ENCODE measurements around the gene TNK1.
"Not testable (repeated sequence)": the region's sequence is repeated elsewhere in the genome, so short reads cannot be mapped to it uniquely, and the experiment has no call there.

TNK1 gene

DNA sequence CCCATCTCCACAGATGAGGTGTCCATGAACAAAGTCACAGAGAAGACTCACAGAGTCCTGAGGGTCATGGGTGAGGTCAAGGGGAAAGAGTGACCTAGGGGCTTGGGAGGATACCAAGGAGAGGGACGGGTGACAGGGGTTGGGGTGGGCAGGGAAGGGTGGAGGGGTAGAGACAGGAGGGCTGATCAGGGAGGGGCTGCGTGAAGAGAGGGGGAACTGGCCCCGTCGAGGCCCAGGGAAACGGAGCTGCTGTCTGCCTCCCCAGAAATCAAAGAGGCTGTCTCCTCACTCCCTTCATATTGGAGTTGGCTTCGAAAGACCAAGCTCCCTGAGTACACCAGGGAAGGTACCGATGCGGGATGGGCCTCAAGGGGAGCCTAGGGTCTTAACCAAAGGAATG is 25.3 kb upstream of the TNK1 start:
- DNase-seq: no peak

DNA sequence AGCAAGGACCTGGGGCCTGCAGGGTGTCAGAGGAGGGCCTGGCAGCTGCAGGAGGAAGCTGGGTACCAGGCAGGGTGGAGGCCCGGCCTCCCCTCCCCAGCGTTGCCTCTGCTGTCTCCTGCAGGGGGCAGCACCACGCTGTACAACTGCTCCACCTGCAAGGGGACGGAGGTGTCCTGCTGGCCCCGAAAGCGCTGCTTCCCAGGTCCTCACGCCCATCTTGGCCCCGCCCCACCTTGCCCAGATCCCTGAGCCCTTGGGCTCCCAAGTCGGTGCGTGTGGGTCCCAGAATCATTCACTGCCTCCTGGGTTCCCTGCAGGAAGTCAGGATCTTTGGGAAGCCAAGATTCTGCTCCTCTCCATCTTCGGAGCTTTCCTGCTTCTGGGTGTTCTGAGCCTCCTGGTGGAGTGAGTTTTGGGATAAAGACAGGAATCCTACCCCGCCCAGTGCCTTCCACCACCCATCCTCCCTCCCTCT is 24.8 kb upstream of the TNK1 start:
- DNase-seq: peak; percentile 80 to 83

DNA sequence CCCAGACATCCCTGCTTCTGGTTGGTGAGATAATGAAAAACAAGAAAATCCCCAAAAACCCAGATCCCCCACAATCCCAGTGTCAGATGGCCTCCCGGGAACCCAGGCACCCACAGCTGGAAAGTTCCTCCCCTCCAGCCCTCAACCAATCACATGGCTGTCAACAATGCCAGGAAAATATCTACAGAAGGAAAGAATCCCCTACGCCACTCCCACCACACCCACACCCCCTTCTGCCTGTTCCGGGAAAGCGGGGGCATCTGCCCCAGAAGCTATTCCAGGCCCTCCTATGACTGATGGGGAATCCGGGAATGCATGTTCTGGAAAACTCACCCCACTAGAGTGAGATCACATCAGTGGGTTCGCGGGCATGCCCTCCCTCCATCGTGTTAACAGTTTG is 24.1 kb upstream of the TNK1 start:
- no peak for DNase-seq

- no peak for DNase-seq
Measured at GRCh38 chr17:7357381-7357780, 23.5 kb upstream of the TNK1 start.

DNA sequence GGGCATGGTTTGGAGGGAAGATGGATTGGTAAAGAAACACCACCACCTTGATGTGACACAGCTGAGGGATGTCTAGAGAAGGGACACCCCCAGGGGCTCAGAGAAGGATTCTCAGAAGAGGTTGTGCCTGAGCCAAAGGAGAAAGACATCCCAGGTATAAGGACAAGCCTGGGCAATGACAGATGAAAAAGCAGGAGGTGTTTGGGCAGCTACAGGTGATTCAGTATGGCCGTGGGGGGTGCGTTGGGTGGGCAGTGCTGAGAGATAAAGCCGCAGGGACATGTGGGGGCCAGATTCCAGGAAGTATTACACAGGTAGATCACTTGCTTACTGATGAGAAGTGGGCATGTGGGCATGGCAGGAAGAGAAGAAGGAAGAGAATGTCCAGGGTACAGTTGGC is 19.0 kb upstream of the TNK1 start:
- DNase-seq: no peak

DNA sequence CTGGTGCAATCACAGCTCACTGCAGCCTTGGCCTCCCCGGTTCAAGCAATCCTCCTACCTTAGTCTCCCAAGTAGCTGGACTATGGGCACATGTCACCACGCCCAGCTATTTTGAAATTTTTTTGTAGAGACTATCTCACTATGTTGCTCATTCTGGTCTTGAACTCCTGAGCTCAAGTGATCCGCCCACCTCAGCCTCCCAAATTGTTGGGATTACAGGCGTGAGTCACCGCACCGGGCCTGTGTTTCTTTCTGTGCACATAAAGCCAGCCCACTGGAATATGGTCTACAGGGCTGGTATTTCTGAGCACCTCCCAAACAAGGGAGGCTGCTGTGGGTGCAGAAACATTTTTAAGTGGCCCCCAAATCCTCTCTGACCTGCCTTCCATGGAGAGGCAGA is 17.6 kb upstream of the TNK1 start:
- DNase-seq: no peak

- not testable (repeated sequence) for DNase-seq
Measured at GRCh38 chr17:7365963-7366362, 14.9 kb upstream of the TNK1 start.

- DNase-seq: no peak
Measured at GRCh38 chr17:7367083-7367482, 13.8 kb upstream of the TNK1 start.

DNA sequence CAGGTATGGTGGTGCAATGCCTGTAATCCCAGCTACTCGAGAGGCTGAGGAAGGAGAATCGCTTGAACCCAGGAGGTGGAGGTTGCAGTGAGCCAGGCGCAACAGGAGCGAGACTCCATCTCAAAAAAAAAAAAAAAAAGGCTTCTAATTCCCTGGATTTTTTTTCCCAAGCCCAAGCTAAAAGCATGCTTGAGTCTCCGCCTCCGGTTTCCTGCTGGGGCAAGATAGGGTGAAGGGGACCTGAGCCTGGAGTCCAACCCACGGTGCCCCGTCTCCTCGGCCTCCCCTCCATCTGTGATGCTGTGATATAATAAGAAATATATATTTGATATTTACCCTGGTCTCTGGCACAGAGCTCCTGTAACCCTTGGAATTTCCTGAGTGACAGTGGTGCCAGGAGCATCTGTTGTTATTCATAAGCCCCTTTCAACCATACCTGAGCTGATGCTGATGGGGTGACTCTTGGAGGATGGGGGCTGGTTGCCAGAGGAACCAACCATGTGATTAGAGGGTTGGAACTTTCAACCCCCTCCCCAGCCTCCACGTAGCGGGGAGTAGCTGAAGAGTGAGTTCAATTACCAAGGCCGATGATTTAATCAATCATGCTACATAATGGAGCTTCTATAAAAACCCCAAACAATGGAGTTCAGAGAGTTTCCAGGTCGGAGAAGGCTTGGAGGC is 12.8 kb upstream of the TNK1 start:
- no peak for DNase-seq

DNA sequence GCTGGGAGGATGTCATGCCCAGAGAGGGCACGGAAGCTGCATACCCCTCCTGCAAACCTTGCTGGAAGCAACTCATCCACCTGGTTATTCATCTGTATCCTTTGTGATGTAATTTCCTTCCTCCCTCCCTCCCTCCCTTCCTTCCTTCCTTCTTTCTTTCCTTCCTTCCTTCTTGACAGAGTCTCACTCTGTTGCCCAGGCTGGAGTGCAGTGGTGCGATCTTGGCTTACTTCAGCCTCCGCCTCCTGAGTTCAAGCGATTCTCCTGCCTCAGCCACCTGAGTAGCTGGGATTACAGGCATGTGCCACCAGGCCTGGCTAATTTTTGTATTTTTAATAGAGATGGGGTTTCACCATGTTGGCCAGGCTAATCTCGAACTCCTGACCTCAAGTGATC is 12.3 kb upstream of the TNK1 start:
- DNase-seq: not testable (repeated sequence)

DNA sequence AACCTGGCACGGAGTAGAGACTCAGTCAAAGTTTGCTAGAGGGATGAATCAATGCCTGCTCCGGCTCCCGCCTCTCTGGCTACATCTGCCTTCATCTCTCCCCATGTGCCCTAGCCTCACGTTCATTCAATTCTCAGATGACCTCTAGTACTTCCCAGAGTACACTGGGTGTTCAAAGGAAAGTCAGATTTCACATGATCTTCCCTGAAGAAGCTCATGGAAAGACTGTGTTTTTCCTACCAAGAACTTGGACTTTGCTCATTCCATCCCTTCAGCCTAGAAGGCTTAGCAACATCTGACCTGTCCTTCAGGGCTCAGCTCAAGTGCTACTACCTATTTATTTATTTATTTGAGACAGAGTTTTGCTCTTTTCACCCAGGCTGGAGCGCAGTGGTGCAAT is 11.1 kb upstream of the TNK1 start:
- DNase-seq: no peak

DNA sequence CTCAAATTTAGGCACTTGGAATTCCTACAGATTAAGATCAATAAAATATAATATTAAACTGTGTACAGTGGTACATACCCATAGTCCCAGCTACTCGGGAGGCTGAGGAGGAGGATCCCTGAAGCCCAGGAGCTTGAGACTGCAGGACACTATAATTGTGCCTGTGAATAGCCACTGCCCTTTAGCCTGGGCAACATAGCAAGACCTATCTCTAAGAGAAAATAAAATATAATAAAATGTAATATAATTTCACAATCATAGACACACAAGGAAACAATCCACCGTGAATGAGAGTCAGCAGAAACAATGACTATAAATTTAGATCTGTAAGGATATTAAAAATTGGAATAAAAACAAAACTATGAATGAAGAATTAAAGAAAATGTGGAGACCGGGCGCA is 10.0 kb upstream of the TNK1 start:
- no peak for DNase-seq

DNA sequence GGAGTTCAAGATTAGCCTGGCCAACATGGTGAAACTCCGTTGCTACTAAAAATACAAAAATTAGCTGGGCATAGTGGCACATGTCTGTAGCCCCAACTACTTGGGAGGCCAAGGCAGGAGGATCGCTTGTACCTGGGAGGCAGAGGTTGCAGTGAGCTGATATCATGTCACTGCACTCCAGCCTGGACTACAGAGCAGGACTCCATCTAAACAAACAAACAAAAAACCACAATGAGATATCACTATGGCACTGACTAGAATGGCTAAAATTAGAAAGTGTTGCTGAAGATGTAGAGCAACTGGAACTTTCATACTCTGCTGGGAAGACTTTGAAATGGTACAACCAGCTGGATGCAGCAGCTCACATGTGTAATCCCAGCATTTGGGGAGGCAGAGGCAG is 6.5 kb upstream of the TNK1 start:
- DNase-seq: no peak

- DNase-seq: no peak
Measured at GRCh38 chr17:7379134-7379533, 1.8 kb upstream of the TNK1 start.

DNA sequence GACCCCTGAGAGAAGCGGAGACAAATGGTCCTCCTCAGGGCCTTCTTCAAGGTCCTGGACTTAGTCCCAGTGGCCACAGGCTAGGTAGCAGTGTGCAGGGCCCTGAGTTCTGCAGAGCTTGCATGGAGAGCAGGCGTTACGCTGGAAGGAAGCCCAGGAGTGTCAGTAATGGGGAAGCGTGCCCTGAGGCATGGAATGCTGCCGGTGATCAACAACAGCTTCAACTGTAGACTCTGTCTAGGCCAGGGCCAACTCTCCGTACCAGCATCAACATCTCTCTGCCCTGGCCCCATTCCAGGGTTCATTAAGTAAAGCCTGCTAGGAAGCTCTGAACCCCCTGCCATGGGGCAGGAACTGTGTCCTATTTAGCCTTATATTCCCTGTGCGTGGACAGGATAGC is 568 bp upstream of the TNK1 start:
- no peak for DNase-seq

GRCh38 chr17:7382901-7383300 is 2.0 kb downstream of the TNK1 start:
- DNase-seq: no peak

GRCh38 chr17:7383371-7383741 is 2.5 kb downstream of the TNK1 start:
- no peak for DNase-seq

- peak; percentile 74 to 75 for DNase-seq
Measured at GRCh38 chr17:7383742-7384488, 3.0 kb downstream of the TNK1 start.

DNA sequence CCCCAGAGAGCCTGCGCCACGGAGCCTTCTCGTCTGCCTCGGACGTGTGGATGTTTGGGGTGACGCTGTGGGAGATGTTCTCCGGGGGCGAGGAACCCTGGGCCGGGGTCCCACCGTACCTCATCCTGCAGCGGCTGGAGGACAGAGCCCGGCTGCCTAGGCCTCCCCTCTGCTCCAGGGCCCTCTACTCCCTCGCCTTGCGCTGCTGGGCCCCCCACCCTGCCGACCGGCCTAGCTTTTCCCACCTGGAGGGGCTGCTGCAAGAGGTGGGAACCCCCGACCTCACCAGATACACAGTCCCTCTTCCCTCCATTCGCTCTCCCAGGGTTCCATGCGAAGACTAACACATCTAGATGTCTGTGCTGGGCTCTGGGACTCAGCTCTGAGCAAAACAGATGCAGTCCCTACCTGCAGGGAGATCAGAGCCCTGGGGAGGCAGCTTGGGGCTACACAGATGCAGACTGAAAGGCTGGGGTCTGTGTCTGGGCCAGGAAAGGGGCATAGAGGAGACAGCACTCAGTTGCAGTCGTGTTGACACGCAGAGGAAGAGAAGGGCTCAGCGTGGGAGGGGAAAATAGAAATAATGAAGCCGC is 3.7 kb downstream of the TNK1 start:
- DNase-seq: no peak

DNA sequence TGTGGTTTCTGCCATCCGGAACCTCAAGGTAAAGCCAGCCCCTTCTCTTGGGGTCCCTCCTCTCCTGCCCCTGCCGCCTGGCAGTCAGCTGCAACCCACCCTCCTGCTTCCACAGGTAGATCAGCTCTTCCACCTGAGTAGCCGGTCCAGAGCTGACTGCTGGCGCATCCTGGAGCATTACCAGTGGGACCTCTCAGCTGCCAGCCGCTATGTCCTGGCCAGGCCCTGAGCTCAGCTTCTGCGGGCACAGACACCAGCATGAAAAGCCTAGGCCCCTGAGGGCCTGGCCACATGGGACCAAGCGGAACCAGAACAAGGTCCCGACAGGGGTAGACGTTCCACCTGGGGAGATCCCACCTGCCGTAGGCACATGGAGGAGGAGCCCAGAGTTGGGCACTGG is 8.0 kb downstream of the TNK1 start:
- no peak for DNase-seq

GRCh38 chr17:7389924-7390910 is 9.3 kb downstream of the TNK1 start:
- DNase-seq: no peak

GRCh38 chr17:7391307-7391706 is 10.4 kb downstream of the TNK1 start:
- no peak for DNase-seq
